Muscle of arm (tissue), 12 donors: ENCODE measurements around the gene BICRAL. TPM values are rescaled to one million over a fixed set of nuclear protein-coding genes. Genes with fewer than 3 reads are reported as not detected.
"Not testable (repeated sequence)": the region's sequence is repeated elsewhere in the genome, so short reads cannot be mapped to it uniquely, and the experiment has no call there.

Experiments used
- DNase-seq: peaks from one replicate; pipeline ENCODE4 v3.0.0-alpha.2; 2013
- polyA plus RNA-seq, 12 donors: library from polyadenylated mRNA; unstranded; fragments of 120-200 nt; gene quantifications; one replicate each; pipeline ENCODE4 v1.2.1, GENCODE V29; 2013; ENCODE audit not compliant: insufficient read length in 12 of 12

Gene BICRAL
- polyA plus RNA-seq, 12 donors = 11.7 to 127 (median 14.3) TPM

DNA sequence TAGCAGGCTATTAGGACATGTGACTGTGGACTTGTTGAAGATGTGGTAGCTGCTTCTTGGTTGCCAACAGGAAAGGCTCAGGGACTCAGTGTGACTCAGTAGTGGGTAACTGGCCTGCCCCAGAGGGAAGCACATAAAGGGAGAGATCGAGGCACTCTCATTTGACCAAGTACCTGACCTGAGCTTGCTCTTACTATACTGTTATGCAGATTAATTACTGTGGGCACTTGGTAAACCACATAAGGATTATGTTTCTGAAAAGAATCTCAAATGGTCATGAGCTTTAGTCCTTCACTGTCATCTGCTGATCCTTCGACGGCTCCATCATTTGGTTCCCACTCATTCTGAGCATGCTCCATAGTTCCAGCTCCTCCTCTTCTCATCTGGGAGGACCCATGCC is 49.4 kb downstream of the BICRAL start:
- no peak for DNase-seq

DNA sequence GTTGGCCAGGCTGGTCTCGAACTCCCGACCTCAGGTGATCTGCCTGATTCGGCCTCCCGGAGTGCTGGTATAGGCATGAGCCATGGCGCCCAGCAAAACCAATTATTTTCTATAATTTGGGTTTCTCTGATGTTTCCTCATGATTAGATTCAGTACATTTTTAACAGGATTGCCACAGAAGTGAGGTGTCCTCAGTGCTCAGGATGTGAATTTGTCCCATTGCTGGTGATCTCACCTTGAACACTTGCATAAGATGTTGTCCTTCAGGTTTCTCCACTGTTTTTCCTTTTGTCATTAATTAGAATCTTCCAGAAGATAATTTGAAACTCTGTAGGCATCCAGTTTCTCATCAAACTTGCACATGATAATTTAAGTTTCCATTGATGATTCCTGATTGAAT is 52.2 kb downstream of the BICRAL start:
- no peak for DNase-seq

DNA sequence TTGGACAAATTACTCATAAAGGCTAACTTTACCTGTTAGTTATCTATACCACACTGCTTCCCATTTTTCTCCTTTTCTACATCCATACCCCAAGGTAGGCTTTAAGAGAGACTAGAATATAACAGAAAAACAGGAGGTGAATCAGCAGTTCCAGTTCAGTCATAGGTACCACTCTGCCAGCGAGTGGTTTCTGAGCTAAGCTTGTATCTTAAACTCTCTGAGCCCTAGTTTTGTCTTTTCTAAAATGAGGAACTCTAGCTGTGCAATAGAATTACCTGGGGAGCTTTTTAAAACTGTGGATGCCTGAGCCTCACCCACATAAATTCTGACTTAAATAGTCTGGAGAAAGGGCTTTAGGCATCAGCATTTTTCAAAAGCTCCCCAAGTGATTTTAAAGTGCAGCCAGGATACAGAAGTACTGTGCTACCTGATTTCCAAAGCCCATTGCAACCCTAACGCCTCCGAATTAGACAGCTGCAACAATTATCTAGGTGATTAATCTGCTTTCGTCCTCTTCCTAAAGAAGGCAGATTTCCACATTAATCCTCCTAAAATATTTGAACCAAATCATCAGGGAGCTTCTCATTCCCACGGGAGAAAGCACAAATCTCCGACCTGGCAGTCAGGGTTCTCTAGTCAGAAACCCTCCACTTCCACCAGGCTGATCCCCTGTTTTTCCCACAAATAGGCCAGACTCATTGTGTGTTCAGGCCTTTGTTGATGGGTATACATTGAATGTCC is 60.2 kb downstream of the BICRAL start:
- no peak for DNase-seq

DNA sequence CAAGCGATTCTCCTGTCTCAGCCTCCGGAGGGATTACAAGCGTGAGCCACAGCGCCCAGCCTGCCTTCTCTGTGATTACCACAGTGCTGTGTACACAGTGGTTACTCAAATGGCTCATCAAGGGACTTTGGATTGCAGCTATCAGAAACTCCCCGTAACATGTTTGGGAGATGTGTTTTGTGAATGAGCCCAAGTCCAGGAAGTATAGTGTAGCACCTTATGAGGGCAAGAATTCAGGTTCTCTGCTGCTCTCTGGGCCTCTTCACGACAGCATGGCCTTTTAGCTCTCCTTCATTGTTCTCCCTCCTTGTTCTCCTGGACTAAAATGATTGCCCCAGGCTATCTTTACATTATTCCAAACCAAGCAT is 63.5 kb downstream of the BICRAL start:
- DNase-seq = no peak

DNA sequence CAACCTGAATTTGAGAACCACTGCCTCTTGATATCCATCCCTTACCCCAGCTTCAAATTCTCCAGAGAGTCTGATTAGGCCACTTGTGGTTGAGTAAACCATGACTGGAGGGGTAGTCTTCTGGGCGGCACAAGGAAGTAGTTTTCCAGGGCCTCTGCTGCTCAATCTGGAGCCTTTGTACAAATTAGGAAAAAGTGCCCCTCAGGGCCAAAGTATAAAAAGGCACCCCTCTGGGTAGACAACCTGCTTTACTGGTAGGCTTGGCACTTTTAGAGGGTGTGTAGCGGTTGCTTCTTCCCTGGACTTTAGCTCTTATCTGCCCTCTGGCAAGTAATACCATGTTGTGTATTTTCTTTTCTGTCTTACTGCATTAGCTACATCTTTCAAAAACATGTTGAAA is 64.7 kb downstream of the BICRAL start:
- no peak for DNase-seq

DNA sequence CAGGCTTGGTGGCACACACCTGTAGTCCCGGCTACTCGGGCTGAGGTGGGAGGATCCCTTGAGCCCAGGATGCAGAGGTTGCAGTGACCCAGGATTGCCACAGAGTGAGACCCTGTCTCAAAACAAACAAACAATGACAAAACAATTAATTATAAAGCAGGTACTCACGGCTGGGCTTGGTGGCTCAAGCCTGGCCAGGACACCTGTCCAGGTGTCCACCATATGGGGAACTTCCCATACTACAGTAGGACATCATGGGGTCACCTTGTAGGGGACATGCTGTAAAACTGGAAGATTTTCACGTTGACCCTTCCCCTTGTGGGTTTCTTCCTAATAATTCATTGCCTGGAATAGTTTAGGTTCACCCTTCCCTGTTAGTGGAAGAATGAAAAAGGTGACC is 66.8 kb downstream of the BICRAL start:
- no peak for DNase-seq

DNA sequence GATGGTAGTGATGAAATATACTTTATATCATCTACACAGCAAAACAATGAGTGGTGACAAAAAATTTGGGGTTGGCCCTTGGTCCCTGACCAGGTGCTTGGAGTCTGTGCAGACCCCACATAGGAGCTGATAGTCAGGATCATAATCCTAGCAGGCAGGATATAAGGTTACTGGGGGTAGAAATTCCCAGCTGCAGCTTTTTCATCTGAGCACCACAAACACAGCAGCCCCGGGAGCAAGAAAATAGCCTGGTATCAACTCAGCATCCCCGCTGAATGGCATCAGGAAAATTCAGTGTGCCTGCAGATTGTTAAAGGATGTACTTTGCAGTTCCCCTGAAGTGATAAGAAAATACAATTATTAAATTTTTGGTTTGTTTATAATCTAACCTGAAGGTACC is 69.7 kb downstream of the BICRAL start:
- no peak for DNase-seq

DNA sequence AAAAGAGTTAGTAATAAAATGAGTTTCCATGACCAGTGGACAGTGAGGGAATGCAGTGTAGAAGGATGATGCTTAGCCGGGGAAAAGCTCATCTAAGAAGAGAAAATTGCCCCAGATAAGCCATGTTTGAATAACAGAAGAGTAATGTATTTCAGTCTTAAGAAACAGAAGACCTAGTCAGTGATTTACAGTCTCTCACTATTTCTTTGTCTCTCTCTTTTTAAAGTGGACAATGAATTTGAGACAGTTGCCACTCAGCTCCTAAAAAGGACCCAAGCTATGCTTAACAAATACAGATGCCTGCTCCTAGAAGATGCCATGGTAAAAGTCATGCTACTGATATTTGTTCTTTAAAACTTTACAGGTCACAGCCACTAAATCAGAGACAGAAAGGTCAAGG is 78.2 kb downstream of the BICRAL start:
- DNase-seq = no peak

DNA sequence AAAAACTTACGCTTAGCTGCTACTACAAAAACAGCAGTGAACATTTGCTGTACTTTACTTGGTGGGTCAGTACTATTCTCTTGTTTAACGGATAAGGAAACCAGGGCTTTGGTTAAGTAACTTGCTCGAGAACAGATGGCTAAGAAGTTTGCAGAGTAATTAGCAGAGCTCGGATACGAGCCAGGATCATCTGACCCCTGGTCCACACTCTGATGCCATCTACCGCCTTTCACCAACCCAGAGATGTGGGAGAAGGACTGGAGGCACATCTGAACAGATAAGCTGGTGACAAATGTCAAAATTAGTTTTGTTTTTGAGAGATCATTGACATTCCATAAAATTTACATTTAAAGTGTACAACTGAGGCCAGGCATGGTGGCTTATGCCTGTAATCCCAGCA is 78.6 kb downstream of the BICRAL start:
- DNase-seq = no peak

DNA sequence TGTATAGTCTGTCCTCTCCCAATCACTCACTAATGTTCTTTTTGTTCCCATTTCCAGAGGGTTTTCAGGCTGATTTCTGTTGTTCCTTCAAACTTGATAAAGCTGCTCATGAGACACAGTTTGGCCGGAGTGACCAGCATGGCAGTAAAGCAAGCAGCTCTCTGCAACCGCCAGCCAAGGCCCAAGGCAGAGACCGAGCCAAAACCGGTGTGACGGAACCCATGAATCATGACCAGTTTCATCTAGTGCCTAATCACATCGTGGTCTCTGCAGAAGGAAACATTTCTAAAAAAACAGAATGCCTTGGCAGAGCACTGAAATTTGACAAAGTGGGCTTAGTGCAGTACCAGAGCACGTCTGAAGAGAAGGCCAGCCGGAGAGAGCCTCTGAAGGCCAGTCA is 82.8 kb downstream of the BICRAL start:
- no peak for DNase-seq

DNA sequence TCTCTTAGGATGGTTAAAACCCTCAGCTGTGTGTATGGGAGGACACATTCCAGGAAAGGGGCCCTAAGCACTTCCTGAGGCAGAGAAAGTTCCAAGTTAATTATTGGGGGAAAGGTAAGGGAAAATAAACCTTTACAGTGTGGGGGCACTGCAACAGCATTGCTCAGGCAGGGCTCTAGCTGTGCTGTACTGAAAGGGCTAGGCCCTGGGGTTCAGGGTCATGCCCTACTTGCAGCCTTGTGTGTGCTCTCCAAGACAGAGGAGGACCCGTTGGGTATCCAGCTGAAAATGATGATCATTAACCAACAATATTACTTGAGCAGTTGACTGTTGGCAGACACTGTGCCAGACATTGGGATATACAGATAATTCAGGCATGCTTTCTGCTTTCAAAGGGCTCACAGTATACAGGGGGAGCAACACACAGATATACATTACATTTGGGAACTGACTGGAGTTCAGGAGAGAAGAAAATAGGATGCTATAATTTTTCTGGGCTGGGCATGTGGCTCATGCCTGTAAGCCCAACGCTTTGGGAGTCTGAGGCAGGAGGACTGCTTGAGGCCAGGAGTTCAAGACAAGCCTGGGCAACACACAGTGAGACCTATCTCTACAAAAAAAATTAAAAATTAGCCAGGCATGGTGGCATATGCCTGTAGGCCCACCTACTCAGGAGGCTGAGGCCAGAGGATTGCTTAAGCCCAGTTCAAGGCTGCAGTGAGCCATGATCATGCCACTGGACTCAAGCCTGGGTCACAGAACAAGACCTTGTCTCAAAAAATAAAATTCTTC is 88.5 kb downstream of the BICRAL start:
- no peak for DNase-seq

DNA sequence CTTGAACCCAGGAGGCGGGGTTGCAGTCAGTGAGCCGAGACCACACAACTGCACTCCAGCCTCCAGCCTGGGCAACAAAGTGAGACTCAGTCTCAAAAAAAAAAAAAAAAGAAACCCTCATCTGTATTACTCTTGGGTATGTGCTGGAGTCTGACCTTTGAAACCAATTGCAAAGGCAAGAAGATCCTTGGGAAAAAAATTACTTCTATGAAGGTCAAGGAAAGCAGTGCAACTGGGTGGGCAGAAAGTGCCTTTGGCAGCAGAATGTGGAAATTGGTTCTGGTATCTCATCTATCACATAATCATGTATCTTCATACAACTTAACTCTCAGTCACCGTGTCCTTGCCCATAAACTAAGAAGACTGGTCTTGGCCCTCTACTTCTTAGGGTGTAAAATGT is 89.9 kb downstream of the BICRAL start:
- no peak for DNase-seq

DNA sequence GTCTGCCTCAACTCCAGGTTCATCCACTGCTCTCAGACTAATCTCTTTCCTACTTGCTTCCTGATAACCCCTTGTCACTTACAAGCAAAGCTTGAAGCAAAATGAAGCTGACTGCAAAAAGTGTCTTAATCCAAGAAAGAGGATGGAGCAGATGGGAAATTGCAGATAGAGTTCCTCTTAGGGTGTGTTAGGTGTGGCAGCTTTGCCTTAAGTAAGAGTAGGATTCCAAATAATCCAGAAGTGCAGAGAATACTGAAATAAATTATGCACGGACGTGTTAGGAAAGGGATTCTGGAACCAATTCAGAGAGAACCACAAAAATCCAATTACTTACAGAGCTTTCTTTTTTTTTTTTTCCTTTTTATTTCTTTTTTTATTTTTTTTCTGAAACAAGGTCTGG is 91.5 kb downstream of the BICRAL start:
- no peak for DNase-seq

DNA sequence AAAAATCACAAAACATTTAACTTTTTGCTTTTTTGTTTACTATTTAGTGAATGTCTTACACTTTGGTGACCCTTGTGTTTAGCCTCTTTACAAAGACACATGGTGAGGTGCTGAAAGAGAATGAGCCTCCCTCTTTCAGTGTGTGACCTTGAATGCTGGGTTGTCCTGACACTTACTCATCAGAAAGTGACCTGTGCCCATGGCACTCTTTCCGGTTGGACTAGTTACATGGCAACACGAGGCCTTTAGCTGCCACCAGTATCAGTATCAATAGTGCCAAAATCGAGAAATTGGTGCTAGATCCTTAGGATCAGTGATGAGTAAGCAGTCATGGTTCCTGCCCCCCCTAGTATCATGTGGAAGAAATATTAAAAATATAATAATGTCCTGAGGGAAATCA is 95.8 kb downstream of the BICRAL start:
- DNase-seq = no peak

DNA sequence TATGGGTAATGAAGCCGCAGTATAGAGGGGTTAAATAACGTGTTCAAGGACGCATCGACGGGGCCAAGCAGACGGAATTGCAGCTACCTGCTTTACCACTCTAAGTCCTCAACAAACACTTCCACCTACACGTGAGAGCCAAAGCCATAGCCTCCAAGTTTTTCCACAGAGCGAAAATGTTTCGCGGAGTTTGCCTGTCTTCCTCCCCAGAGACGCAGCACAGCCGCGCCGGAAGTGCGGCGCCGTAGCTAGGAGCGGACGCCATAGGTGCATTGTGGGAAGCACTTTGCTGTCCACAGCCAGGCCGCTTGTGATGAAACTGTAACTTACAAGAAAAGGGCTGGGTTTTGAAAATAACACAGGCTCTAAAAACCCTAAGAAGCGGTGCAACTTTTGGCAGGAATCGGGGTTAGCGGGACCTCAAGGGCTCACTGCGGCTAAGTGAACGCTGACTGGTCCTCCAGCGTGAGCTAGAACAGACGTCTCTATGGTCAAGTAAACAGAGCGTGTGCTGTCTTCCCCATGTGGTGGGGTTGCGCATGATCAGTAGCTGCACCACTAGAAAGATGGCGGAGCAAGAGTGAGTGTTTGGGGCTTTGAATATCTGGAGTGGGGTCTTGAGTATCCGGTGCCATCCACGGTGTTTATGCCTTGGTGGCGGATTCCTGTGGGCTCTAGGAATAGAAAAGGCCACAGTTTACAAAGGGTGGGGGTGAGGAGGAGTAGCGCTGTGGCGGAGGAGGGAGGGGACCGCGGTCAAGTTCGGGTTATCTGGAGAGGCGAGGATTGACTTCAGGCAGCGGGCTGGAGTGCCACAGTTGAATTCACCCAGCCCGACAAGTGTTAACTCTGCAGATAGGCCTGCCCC is 97.8 kb downstream of the BICRAL start, which contains the start of gene RPL7L1:
TSS of gene RPL7L1 (plus strand) at position 245 of the 868 bp plus-strand sequence. CDS start at position 540, 295 bp downstream.
- peak; percentile 91 for DNase-seq

DNA sequence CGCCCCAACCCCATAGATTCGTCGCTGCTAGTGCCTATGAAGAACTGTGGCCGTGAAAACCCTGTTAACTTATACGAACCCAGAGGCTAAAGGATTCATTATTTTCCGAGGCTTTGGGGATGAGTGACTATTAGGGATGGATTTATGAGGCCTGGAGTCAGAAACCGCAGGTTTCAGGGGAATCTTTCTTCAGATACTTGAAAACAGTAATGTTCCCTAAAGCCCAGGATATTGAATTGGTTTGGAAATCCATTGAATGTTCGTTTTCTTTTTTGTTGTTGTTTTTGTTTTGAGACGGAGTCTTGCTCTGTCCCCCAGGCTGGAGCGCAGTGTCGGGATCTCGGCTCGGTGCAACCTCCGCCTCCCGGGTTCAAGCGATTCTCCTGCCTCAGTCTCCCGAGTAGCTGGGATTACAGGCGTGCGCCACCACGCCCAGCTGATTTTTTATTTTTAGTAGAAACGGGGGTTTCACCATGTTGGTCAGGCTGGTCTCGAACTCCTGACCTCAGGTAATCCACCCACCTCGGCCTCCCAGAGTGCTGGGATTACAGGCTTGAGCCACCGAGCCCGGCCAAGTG is 98.5 kb downstream of the BICRAL start:
- not testable (repeated sequence) for DNase-seq

DNA sequence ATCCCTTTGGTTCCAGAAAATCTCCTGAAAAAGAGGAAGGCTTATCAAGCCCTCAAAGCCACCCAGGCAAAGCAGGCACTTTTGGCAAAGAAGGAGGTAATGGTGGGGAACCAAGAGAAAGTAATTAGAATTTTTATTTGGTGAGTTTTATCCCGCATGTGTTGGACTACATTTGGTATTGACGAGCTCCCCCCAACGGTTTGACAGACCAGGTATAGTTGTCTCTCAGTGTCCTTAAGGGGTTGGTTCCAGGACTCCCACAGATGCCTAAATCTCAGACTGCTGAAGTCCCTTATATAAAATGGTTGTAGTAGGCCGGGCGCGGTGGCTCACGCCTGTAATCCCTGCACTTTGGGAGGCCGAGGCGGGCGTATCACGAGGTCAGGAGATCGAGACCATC is 99.0 kb downstream of the BICRAL start:
- not testable (repeated sequence) for DNase-seq

DNA sequence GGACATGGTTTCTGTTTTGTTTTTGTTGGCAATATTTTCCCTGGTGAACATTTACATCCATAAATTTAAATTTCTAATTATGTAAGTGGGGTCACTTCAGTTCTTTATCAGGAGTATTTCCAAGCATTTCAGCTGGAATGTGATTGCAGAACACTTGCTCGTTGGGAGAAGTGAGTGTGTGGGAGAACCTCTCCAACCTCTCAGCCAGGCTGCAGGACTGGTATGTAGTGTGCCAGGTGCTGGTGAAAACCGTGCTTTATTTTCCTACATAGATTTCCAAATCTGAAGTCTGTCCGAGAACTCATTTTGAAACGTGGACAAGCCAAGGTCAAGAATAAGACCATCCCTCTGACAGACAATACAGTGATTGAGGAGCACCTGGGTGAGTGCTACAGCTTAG is 103.8 kb downstream of the BICRAL start:
- no peak for DNase-seq

DNA sequence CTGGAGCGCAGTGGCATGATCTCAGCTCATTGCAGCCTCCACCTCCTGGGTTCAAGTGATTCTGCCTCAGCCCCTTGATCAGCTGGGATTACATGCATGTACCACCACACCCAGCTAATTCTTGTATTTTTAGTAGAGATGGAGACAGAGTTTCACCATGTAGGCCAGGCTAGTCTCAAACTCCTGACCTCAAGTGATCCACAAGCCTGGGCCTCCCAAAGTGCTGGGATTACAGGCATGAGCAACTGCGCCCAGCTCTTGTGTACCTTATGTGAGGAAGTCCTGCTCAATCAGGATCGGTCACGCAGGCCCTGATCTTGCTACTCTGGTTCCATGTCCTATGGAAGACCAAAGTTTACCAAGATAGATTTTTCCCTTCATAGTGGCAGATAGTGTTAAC is 106.3 kb downstream of the BICRAL start:
- not testable (repeated sequence) for DNase-seq

DNA sequence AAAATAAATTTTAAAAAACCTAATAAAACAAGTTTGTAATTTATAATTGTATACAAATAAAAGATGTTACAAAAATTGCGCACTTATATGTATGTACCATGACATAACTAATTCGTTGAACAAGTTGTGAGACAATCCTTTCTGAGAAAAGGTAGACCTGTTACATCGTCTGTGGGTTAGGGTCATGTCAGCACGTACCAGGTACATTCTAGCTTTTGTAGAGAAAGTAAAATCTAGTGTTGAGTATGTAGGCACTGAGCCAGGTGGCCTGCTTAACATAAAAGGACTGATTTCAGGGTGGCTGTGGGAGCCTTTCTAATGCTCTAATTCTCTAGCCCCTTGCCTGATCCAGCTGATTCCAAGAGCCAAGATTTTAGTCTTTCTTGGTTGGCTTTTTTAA is 108.0 kb downstream of the BICRAL start:
- no peak for DNase-seq

DNA sequence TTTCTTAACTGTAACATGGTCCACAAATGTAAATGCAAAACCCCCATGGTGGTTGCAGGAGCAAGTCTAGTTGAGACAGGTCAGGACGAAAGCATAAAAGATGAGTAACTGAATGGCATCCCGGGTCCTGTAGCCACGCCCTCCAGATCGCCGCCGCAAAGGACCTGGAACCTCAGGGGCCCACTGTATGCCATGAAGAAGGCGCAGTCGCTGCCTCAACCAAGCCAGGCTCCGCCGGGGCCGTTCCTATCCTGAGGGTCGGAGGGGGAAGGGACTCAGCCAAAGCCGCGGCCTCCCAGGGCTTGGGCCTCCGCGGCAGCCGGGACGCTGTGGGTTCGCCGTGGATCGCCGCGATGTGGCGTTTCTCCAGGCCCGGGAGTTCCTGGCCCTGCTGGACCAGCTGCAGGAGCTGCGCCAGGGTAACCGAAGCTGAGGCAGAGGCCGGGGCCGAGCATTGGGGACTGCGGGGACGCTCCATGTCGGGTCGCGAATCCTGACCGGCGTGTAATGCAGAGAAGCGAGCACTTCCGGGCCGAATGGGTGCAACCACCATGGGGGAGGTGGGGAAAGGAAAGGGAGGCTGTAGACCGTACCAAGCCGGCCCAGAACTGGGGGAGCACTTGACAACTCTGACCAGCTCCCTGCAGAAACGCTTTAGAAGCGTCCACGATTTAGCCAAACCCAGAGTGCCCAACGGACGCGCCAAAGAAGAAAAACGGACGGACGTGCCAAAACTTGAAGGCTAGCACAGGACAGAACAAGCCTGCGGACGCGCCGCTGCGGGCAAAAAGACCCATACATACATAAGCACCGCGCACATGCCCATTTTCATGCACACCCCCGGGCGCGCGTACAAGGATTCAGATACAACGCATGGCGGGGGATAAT is 108.7 kb downstream of the BICRAL start:
- DNase-seq = peak; percentile 96
